GM12878 (cell line): ENCODE data around the gene SYMPK. TPM values are rescaled to one million over a fixed set of nuclear protein-coding genes. Genes with fewer than 3 reads are reported as not detected.

Experiments used
- ATAC-seq: fragments of 200-7000 bp; cut with Tn5 transposase; 3 replicates; pipeline ENCODE4 v1.9.1; 2020; ENCODE audit warnings: mild to moderate bottlenecking, moderate library complexity
- BruUV-seq: library from RNA; stranded (reverse); fragments of 400-500 nt; replicated peaks from 2 replicates; lab custom pipeline; 2021; lab: Mats Ljungman, UMichigan
- CTCF ChIA-PET: fragments of 300-600 bp; sonication (Branson Sonifier 250); formaldehyde crosslinking; extraction: SDS; loops from one replicate; lab custom pipeline; 2021; ENCODE audit warnings: inconsistent platforms; lab: Yijun Ruan, JAX
- POLR2A ChIA-PET: fragments of 350-600 bp; formaldehyde crosslinking; extraction: SDS; loops from one replicate; lab custom pipeline; 2021; ENCODE audit warnings: inconsistent platforms; lab: Charles Lee
- RAD21 ChIA-PET: fragments of 300-600 bp; sonication (Branson Sonifier 250); formaldehyde crosslinking; loops from one replicate; lab custom pipeline; 2023; ENCODE audit warnings: antibody characterized with exemption; ENCODE audit not compliant: unreplicated experiment; lab: Charles Lee
- SMC1A ChIA-PET: fragments of 300-600 bp; sonication (Branson Sonifier 250); formaldehyde crosslinking; loops from one replicate; lab custom pipeline; 2023; ENCODE audit not compliant: unreplicated experiment, uncharacterized antibody; lab: Charles Lee
- DNase-seq: peaks from one replicate; pipeline ENCODE4 v3.0.0-alpha.2; 2011; ENCODE audit warnings: low read depth, low spot score
- FAIRE-seq: peaks from 3 replicates; lab custom pipeline; 2011; peaks lifted over from hg19 to GRCh38; lab: Jason Lieb, UNC
- H2AFZ ChIP-seq: 2 replicates; pipeline ENCODE4 v1.6.0; 2011; ENCODE audit warnings: low read depth, low read length, control low read depth; ENCODE audit not compliant: control insufficient read depth
- H3K27ac ChIP-seq: 2 replicates; pipeline ENCODE4 v1.5.1; 2011; ENCODE audit warnings: control low read depth; ENCODE audit not compliant: control insufficient read depth, insufficient read depth
- H3K27me3 ChIP-seq, 2 experiments: replicated peaks in 1 of 2; 2 replicates each; pipeline versions ENCODE4 v1.6.0 to v1.6.1; 2011; ENCODE audit warnings: low read length in 1 of 2; ENCODE audit not compliant: control insufficient read depth in 2 of 2, insufficient read depth in 2 of 2
- H3K36me3 ChIP-seq, 2 experiments: 2 replicates each; pipeline ENCODE4 v1.5.1; 2011; ENCODE audit warnings: low read length in 1 of 2; ENCODE audit not compliant: control insufficient read depth in 2 of 2, insufficient read depth in 2 of 2
- H3K4me1 ChIP-seq: 2 replicates; pipeline ENCODE4 v1.6.1; 2011; ENCODE audit warnings: mild to moderate bottlenecking, low read length, moderate library complexity, mixed read lengths; ENCODE audit not compliant: control insufficient read depth, insufficient read depth
- H3K4me2 ChIP-seq: 2 replicates; pipeline ENCODE4 v1.6.0; 2011; ENCODE audit warnings: control low read depth; ENCODE audit not compliant: control insufficient read depth, insufficient read depth
- H3K4me3 ChIP-seq: fragments of 200-600 bp; sonication (generic); 2 replicates; pipeline ENCODE4 v1.5.1; 2016
- H3K79me2 ChIP-seq: 2 replicates; pipeline ENCODE4 v1.6.0; 2011; ENCODE audit warnings: low read length; ENCODE audit not compliant: control insufficient read depth, insufficient read depth
- H3K9ac ChIP-seq: 2 replicates; pipeline ENCODE4 v1.8.0; 2011; ENCODE audit warnings: low read length, control low read depth, mixed read lengths; ENCODE audit not compliant: control insufficient read depth, insufficient read depth
- H3K9me3 ChIP-seq: replicated peaks from 3 replicates; pipeline ENCODE4 v1.5.1; 2011; ENCODE audit warnings: mild to moderate bottlenecking, low read length; ENCODE audit not compliant: control insufficient read depth, insufficient read depth
- H4K20me1 ChIP-seq: 2 replicates; pipeline ENCODE4 v1.6.0; 2011; ENCODE audit not compliant: control insufficient read depth, insufficient read depth
- BRCA1 ChIP-seq: IDR thresholded peaks from 2 replicates; pipeline ENCODE4 v1.6.1; 2011; ENCODE audit warnings: low read depth, low read length, improper control_type of control experiment
- CBX5 ChIP-seq: sonication (generic); IDR thresholded peaks from 2 replicates; pipeline ENCODE4 v1.6.1; 2016; ENCODE audit warnings: low read depth, moderate library complexity, mild to moderate bottlenecking, inconsistent platforms
- CUX1 ChIP-seq: IDR thresholded peaks from 2 replicates; pipeline ENCODE4 v1.6.1; 2012; ENCODE audit warnings: improper control_type of control experiment, low read depth, low read length; ENCODE audit not compliant: insufficient replicate concordance
- ESRRA ChIP-seq: IDR thresholded peaks from 2 replicates; pipeline ENCODE4 v1.6.1; 2012; ENCODE audit warnings: mild to moderate bottlenecking, low read length, improper control_type of control experiment
- JUND ChIP-seq: IDR thresholded peaks from 2 replicates; pipeline ENCODE4 v1.6.1; 2012; ENCODE audit warnings: low read depth, mild to moderate bottlenecking, low read length, improper control_type of control experiment, moderate library complexity
- NBN ChIP-seq: fragments of 450-650 bp; IDR thresholded peaks from 2 replicates; pipeline ENCODE4 v1.6.1; 2016
- RAD21 ChIP-seq: IDR thresholded peaks from 2 replicates; pipeline ENCODE4 v1.6.1; 2011; ENCODE audit warnings: mild to moderate bottlenecking, low read depth, low read length, moderate library complexity; ENCODE audit not compliant: insufficient read depth
- RB1 ChIP-seq: fragments of 450-650 bp; formaldehyde crosslinking; IDR thresholded peaks from 2 replicates; pipeline ENCODE4 v1.6.1; 2017; ENCODE audit warnings: mild to moderate bottlenecking, borderline replicate concordance
- RBBP5 ChIP-seq: fragments of 200-600 bp; sonication (generic); conservative IDR thresholded peaks from 2 replicates; pipeline ENCODE4 v1.6.1; 2016
- WGBS: methylation state at CpG from one replicate; pipeline ENCODE4 v1.1.6; 2016; ENCODE audit warnings: low lambda C conversion rate; ENCODE audit not compliant: insufficient replicate concordance, insufficient coverage; ENCODE audit errors: missing lambda C conversion rate; 5-methylcytosine and 5-hydroxymethylcytosine counted together
- in situ Hi-C: fragments of 300-500 bp; cut with MboI; formaldehyde crosslinking; loops from 9 replicates; pipeline ENCODE4 v1.14.3; 2018; ENCODE audit warnings: mixed read lengths
- intact Hi-C: fragments of 100-400 bp; cut with micrococcal nuclease; formaldehyde crosslinking; loops from one replicate; pipeline ENCODE4 v1.14.2; 2022; ENCODE audit not compliant: unreplicated experiment
- polyA plus RNA-seq, 11 experiments: library from polyadenylated mRNA; depleted of rRNA in 4 of 11; unstranded in 6 of 11; stranded (reverse) in 5 of 11; fragments of >200 nt; fragmentation: Nextera tagmentation in 4 of 11; fragmentation: Illumina TruSeq in 1 of 11; extraction: Ambion mirVana in 4 of 11; extraction: Trizol in 1 of 11; gene quantifications; 1 replicate in 1 of 11; 2 replicates in 10 of 11; pipeline versions ENCODE4 v1.2.1 to v1.2.3, GENCODE V29; 2011 to 2016; ENCODE audit warnings: inconsistent platforms in 2 of 11, missing spikeins in 2 of 11, low read depth in 1 of 11
- total RNA-seq, 4 experiments: library from RNA; depleted of rRNA in 3 of 4; stranded (reverse); fragments of >200 nt in 3 of 4; fragmentation: Illumina TruSeq in 1 of 4; extraction: Trizol in 1 of 4; gene quantifications; 2 replicates each; pipeline versions ENCODE4 v1.2.1 to v1.2.3, GENCODE V29; 2013 to 2021

The SYMPK gene
- total and polyA plus RNA-seq, 10 of the 15 experiments (the other 5 are each of a cell fraction or from before 2014, with no cell fraction given) = 0.49 to 109 (median 42.5) TPM

GRCh38 chr19:45814851-45815480 is 48.0 kb downstream of the SYMPK start, which contains the start of gene RSPH6A:
TSS of gene RSPH6A (minus strand) at chr19:45815308. CDS start at chr19:45815176, 132 bp downstream.
- ATAC-seq = no peak
- Histone ChIP-seq H2AFZ (no peak within 1 kb of the TSS), H4K20me1 (no peaks in the 10 kb centered on the region), H3K79me2 (no peaks in the 10 kb centered on the region), H3K4me2 (no peak within 1 kb of the TSS), H3K27ac (no peak within 1 kb of the TSS), H3K4me1 (peaks cover 5% of the 10 kb centered on the region), H3K9me3 (no peaks in the 10 kb centered on the region), H3K9ac (no peak within 1 kb of the TSS), H3K4me3 (no peak within 1 kb of the TSS), H3K27me3 (no peaks in the 10 kb centered on the region), H3K36me3 (0 out of 4 replicates have a peak, but pooled peaks cover 0 to 2% of the 10 kb centered on the region in 2 experiments)
- SMC1A ChIA-PET = no interaction called here
- TF ChIP-seq BRCA1 = no peak
- TF ChIP-seq CBX5 = no peak
- TF ChIP-seq JUND = no peak
- TF ChIP-seq RB1 = no peak
- no peak for TF ChIP-seq RAD21
- TF ChIP-seq RBBP5 = no peak
- TF ChIP-seq ESRRA = no peak
- TF ChIP-seq NBN = no peak
- TF ChIP-seq CUX1 = no peak
- in situ Hi-C loops (no loop called here), intact Hi-C loops (loop anchor here (5.0 to 10.0 kb wide), 2 partner anchors 87 to 180 kb away; partner anchors contain the start of genes CCDC61 and MYPOP)
- no TSS peak for BruUV-seq
- RAD21 ChIA-PET = interaction anchor here (1.8 kb wide), 1 partner anchor 202 kb away, joined by 5 read pairs; no protein-coding TSS in a partner anchor
- CTCF ChIA-PET = interaction anchor here (1.4 to 1.7 kb wide), 2 partner anchors 16 to 45 kb away, joined by 4 to 10 read pairs; partner anchors contain the start of gene SIX5
- DNase-seq = no peak
- 89% methylated on average over 36 of the region's 40 CpGs for WGBS
- POLR2A ChIA-PET = no interaction called here
- no peak for FAIRE-seq
